NK-92 (cell line): Measurements from ENCODE around the gene TSPAN4.

Experiments used
- DNase-seq: peaks from one replicate; lab custom pipeline; 2025; ENCODE audit not compliant: unreplicated experiment; lab: John Stamatoyannopoulos, UW

Gene TSPAN4

GRCh38 chr11:821512-822371 lies 20.9 kb upstream of the TSPAN4 start:
- DNase-seq, result no peak

- no peak for DNase-seq
These were observed 19.0 kb upstream of the TSPAN4 start for GRCh38 chr11:823441-824291.

- DNase-seq, result no peak
These were observed 18.3 kb upstream of the TSPAN4 start for GRCh38 chr11:824292-824880.

- no peak for DNase-seq
These were observed 17.7 kb upstream of the TSPAN4 start for GRCh38 chr11:824942-825341.

- no peak for DNase-seq
These were observed 17.1 kb upstream of the TSPAN4 start for GRCh38 chr11:825366-826226.

- DNase-seq, result no peak
These were observed 16.4 kb upstream of the TSPAN4 start for GRCh38 chr11:826227-826621.

- DNase-seq, result no peak
These were observed 15.9 kb upstream of the TSPAN4 start for GRCh38 chr11:826836-827145.

- no peak for DNase-seq
These were observed 15.3 kb upstream of the TSPAN4 start for GRCh38 chr11:827146-827896.

GRCh38 chr11:827897-828192 lies 14.8 kb upstream of the TSPAN4 start, which contains the start of gene CRACR2B:
TSS of gene CRACR2B (plus strand) at chr11:827919. CDS start at chr11:828608, 689 bp downstream.
- DNase-seq, result no peak

GRCh38 chr11:828506-829175 lies 14.0 kb upstream of the TSPAN4 start:
- no peak for DNase-seq

- DNase-seq, result no peak
These were observed 13.3 kb upstream of the TSPAN4 start for GRCh38 chr11:829176-829846.

- DNase-seq, result no peak
These were observed 12.8 kb upstream of the TSPAN4 start for GRCh38 chr11:829847-830294.

GRCh38 chr11:830295-831117 lies 12.1 kb upstream of the TSPAN4 start:
- no peak for DNase-seq

GRCh38 chr11:831118-831864 lies 11.4 kb upstream of the TSPAN4 start:
- no peak for DNase-seq

- DNase-seq, result no peak
These were observed 10.6 kb upstream of the TSPAN4 start for GRCh38 chr11:831961-832528.

GRCh38 chr11:832529-833113 lies 10.0 kb upstream of the TSPAN4 start, which contains the start of gene CD151:
TSS of gene CD151 (plus strand) at chr11:832952. CDS start at chr11:836070, 3,118 bp downstream.
- DNase-seq, result no peak
